HL-60 (cell line): ENCODE measurements around the gene PARD6G.

Experiments used
- CTCF ChIP-seq: IDR thresholded peaks from one replicate; pipeline ENCODE4 v1.5.1; 2011; ENCODE audit warnings: low read length, control low read depth, inconsistent platforms; ENCODE audit not compliant: insufficient read depth
- REST ChIP-seq: IDR thresholded peaks from 2 replicates; pipeline ENCODE4 v1.6.1; 2012; ENCODE audit warnings: low read depth; ENCODE audit not compliant: insufficient replicate concordance

GRCh38 chr18:80149667-80150066 is 97.6 kb downstream of the PARD6G start:
- TF ChIP-seq CTCF = no peak
- TF ChIP-seq REST = no peak
